HepG2 (cell line): ENCODE measurements around the gene RER1. TPM values are rescaled to one million over a fixed set of nuclear protein-coding genes. Genes with fewer than 3 reads are reported as not detected.

Source experiments
- CENPX ChIP-seq: sonication (generic); formaldehyde crosslinking; IDR thresholded peaks from 2 replicates; pipeline ENCODE4 v1.9.0; 2021; ENCODE audit warnings: mild to moderate bottlenecking, missing genetic modification reagents, moderate library complexity
- ELF4 ChIP-seq: sonication (generic); formaldehyde crosslinking; IDR thresholded peaks from 2 replicates; pipeline ENCODE4 v1.5.0; 2020; ENCODE audit warnings: missing genetic modification reagents, mild to moderate bottlenecking, moderate library complexity, borderline replicate concordance
- HCFC1 ChIP-seq: fragments of 150-350 bp; IDR thresholded peaks from 2 replicates; pipeline ENCODE4 v1.6.1; 2014; ENCODE audit warnings: low read depth, low read length
- HOXA3 ChIP-seq: sonication (generic); formaldehyde crosslinking; IDR thresholded peaks from 2 replicates; pipeline ENCODE4 v1.5.0; 2020; ENCODE audit warnings: missing genetic modification reagents
- NFE2L1 ChIP-seq: sonication (generic); formaldehyde crosslinking; IDR thresholded peaks from 2 replicates; pipeline ENCODE4 v1.4.0; 2020; ENCODE audit warnings: missing genetic modification reagents, mild to moderate bottlenecking, borderline replicate concordance
- ZKSCAN1 ChIP-seq: fragments of 150-350 bp; IDR thresholded peaks from 2 replicates; pipeline ENCODE4 v1.6.1; 2014; ENCODE audit warnings: low read length
- ZKSCAN8 ChIP-seq: IDR thresholded peaks from 2 replicates; pipeline ENCODE4 v1.6.1; 2016; ENCODE audit warnings: borderline replicate concordance, missing genetic modification reagents, missing compliant biosample characterization
- ZNF430 ChIP-seq: sonication (generic); formaldehyde crosslinking; IDR thresholded peaks from 2 replicates; pipeline ENCODE4 v1.9.0; 2021; ENCODE audit warnings: mild to moderate bottlenecking, missing genetic modification reagents
- ZNF652 ChIP-seq: IDR thresholded peaks from 2 replicates; pipeline ENCODE4 v1.6.1; 2016; ENCODE audit warnings: low read depth, borderline replicate concordance
- ZNF678 ChIP-seq: sonication (generic); formaldehyde crosslinking; IDR thresholded peaks from 2 replicates; pipeline ENCODE4 v1.4.0; 2020; ENCODE audit warnings: mild to moderate bottlenecking, missing genetic modification reagents
- ZSCAN12 ChIP-seq: sonication (generic); formaldehyde crosslinking; IDR thresholded peaks from 2 replicates; pipeline ENCODE4 v1.9.0; 2021; ENCODE audit warnings: mild to moderate bottlenecking, missing genetic modification reagents
- polyA plus RNA-seq, 8 experiments: library from polyadenylated mRNA; depleted of rRNA in 3 of 8; stranded (reverse) in 7 of 8; unstranded in 1 of 8; fragments of >200 nt; fragmentation: Illumina TruSeq in 4 of 8; extraction: Trizol in 4 of 8; gene quantifications; 2 replicates each; pipeline versions ENCODE4 v1.2.1 to v1.2.3, GENCODE V29; 2011 to 2016; ENCODE audit warnings: low read depth in 4 of 8, missing spikeins in 1 of 8, mixed read lengths in 1 of 8; ENCODE audit not compliant: insufficient read depth in 1 of 8
- total RNA-seq, 5 experiments: library from RNA; depleted of rRNA; stranded (reverse); fragments of >200 nt; fragmentation: Illumina TruSeq; extraction: Trizol; gene quantifications; 2 replicates each; pipeline ENCODE4 v1.2.3, GENCODE V29; 2016; ENCODE audit warnings: low read depth in 1 of 5
- TF ChIP-seq, protein P1 (sequence below): sonication (generic); formaldehyde crosslinking; IDR thresholded peaks from 2 replicates; pipeline ENCODE4 v1.4.0; 2020; ENCODE audit warnings: missing genetic modification reagents, borderline replicate concordance
- TF ChIP-seq, protein P2 (sequence below): conservative IDR thresholded peaks from 2 replicates; pipeline ENCODE4 v1.6.1; 2018; ENCODE audit warnings: missing genetic modification reagents
- TF ChIP-seq, protein P3 (sequence below): sonication (generic); formaldehyde crosslinking; IDR thresholded peaks from 2 replicates; pipeline ENCODE4 v1.4.0; 2020; ENCODE audit warnings: mild to moderate bottlenecking, missing genetic modification reagents
- TF ChIP-seq, protein P4 (sequence below): IDR thresholded peaks from 2 replicates; pipeline ENCODE4 v1.6.1; 2012; ENCODE audit warnings: inconsistent platforms
- TF ChIP-seq, protein P5 (sequence below): IDR thresholded peaks from 2 replicates; pipeline ENCODE4 v1.6.1; 2016; ENCODE audit warnings: missing genetic modification reagents, missing compliant biosample characterization
- TF ChIP-seq, protein P6 (sequence below): sonication (generic); formaldehyde crosslinking; IDR thresholded peaks from 2 replicates; pipeline ENCODE4 v1.5.1; 2020; ENCODE audit warnings: missing genetic modification reagents, mild to moderate bottlenecking, borderline replicate concordance
- TF ChIP-seq, protein P7 (sequence below), 2 experiments: IDR thresholded peaks; 2 replicates each; pipeline ENCODE4 v1.6.1; 2011 to 2012; ENCODE audit warnings: low read length in 2 of 2, borderline replicate concordance in 1 of 2, low read depth in 1 of 2, mild to moderate bottlenecking in 1 of 2, moderate library complexity in 1 of 2

Gene RER1
- total and polyA plus RNA-seq, 2 of the 13 experiments (the other 11 are each of a cell fraction or from before 2014, with no cell fraction given): 128 to 164 TPM

DNA sequence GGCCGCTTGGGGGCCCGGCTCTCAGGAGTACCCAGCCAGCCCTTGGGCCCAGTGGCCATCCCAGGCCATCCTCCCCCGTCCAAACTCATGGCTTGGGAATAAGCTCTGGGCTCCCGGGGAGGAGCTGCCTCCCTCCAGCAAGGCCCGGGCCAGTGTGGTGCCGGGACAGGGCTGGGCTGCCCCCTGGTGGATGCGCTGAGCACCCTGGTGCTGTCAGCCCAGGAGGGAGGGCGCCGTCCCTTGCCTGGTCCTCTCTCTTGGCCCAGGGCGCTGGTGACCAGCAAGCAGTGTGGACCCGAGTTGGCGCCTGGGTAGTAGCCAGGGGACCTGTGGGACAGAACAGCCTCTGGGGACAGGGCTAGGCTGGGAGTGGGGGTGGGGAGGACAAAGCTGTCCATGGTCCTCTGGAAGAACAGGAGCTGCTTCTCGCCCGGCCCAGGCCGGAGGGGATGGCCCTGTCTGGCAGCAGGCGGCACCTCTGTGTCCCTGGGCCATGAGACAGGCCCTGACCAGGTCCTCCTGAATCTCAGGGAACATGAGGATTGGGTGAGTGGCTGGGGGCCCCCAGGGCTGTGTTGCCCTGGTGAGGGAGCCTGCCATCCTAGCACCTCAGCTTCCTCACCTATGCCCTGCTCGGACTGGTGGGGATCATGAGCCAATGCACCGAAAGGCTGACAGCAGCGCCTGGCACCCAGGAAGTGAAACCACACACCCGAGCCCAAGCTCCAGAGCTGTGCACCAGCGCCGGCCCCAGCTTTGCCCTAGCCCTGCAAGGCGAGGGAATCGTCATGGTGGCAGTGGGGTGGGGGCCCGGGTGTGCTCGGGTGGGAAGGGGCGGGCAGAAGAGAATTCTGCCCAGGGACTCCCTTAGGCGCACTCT lies 9.7 kb upstream of the RER1 start (continued):
- TF ChIP-seq, protein P1, sequence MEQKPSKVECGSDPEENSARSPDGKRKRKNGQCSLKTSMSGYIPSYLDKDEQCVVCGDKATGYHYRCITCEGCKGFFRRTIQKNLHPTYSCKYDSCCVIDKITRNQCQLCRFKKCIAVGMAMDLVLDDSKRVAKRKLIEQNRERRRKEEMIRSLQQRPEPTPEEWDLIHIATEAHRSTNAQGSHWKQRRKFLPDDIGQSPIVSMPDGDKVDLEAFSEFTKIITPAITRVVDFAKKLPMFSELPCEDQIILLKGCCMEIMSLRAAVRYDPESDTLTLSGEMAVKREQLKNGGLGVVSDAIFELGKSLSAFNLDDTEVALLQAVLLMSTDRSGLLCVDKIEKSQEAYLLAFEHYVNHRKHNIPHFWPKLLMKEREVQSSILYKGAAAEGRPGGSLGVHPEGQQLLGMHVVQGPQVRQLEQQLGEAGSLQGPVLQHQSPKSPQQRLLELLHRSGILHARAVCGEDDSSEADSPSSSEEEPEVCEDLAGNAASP (CRISPR knock-in tag): no peak
- TF ChIP-seq ZKSCAN1 (no peak), ZNF430 (CRISPR knock-in tag) (no peak), ZNF678 (no peak), ZNF652 (CRISPR knock-in tag) (no peak), CENPX (CRISPR knock-in tag) (no peak), ZKSCAN8 (no peak), NFE2L1 (CRISPR knock-in tag) (no peak), HOXA3 (CRISPR knock-in tag) (0 out of 2 replicates have a peak, but pooled peaks have one; percentile 24), ZSCAN12 (no peak), ELF4 (CRISPR knock-in tag) (no peak), HCFC1 (no peak)
- TF ChIP-seq, protein P2, sequence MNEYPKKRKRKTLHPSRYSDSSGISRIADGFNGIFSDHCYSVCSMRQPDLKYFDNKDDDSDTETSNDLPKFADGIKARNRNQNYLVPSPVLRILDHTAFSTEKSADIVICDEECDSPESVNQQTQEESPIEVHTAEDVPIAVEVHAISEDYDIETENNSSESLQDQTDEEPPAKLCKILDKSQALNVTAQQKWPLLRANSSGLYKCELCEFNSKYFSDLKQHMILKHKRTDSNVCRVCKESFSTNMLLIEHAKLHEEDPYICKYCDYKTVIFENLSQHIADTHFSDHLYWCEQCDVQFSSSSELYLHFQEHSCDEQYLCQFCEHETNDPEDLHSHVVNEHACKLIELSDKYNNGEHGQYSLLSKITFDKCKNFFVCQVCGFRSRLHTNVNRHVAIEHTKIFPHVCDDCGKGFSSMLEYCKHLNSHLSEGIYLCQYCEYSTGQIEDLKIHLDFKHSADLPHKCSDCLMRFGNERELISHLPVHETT (CRISPR knock-in tag): no peak
- TF ChIP-seq, protein P3, sequence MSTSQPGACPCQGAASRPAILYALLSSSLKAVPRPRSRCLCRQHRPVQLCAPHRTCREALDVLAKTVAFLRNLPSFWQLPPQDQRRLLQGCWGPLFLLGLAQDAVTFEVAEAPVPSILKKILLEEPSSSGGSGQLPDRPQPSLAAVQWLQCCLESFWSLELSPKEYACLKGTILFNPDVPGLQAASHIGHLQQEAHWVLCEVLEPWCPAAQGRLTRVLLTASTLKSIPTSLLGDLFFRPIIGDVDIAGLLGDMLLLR (CRISPR knock-in tag): no peak
- TF ChIP-seq, protein P4, sequence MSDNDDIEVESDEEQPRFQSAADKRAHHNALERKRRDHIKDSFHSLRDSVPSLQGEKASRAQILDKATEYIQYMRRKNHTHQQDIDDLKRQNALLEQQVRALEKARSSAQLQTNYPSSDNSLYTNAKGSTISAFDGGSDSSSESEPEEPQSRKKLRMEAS: peak; percentile 40; the same call in 1 of the 2 replicates
- TF ChIP-seq, protein P5, sequence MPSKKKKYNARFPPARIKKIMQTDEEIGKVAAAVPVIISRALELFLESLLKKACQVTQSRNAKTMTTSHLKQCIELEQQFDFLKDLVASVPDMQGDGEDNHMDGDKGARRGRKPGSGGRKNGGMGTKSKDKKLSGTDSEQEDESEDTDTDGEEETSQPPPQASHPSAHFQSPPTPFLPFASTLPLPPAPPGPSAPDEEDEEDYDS: no peak
- TF ChIP-seq, protein P6, sequence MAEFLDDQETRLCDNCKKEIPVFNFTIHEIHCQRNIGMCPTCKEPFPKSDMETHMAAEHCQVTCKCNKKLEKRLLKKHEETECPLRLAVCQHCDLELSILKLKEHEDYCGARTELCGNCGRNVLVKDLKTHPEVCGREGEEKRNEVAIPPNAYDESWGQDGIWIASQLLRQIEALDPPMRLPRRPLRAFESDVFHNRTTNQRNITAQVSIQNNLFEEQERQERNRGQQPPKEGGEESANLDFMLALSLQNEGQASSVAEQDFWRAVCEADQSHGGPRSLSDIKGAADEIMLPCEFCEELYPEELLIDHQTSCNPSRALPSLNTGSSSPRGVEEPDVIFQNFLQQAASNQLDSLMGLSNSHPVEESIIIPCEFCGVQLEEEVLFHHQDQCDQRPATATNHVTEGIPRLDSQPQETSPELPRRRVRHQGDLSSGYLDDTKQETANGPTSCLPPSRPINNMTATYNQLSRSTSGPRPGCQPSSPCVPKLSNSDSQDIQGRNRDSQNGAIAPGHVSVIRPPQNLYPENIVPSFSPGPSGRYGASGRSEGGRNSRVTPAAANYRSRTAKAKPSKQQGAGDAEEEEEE: 0 out of 2 replicates have a peak, but pooled peaks have one; percentile 52
- TF ChIP-seq, protein P7, sequence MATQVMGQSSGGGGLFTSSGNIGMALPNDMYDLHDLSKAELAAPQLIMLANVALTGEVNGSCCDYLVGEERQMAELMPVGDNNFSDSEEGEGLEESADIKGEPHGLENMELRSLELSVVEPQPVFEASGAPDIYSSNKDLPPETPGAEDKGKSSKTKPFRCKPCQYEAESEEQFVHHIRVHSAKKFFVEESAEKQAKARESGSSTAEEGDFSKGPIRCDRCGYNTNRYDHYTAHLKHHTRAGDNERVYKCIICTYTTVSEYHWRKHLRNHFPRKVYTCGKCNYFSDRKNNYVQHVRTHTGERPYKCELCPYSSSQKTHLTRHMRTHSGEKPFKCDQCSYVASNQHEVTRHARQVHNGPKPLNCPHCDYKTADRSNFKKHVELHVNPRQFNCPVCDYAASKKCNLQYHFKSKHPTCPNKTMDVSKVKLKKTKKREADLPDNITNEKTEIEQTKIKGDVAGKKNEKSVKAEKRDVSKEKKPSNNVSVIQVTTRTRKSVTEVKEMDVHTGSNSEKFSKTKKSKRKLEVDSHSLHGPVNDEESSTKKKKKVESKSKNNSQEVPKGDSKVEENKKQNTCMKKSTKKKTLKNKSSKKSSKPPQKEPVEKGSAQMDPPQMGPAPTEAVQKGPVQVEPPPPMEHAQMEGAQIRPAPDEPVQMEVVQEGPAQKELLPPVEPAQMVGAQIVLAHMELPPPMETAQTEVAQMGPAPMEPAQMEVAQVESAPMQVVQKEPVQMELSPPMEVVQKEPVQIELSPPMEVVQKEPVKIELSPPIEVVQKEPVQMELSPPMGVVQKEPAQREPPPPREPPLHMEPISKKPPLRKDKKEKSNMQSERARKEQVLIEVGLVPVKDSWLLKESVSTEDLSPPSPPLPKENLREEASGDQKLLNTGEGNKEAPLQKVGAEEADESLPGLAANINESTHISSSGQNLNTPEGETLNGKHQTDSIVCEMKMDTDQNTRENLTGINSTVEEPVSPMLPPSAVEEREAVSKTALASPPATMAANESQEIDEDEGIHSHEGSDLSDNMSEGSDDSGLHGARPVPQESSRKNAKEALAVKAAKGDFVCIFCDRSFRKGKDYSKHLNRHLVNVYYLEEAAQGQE (IDR thresholded peaks at IDR 0.05; ENCODE audit: borderline replicate concordance in 1 of 2, low read depth in 1 of 2, low read length in 2 of 2): no peak
